Neuronal stem cell (in vitro differentiated cells): ENCODE measurements around the gene CHST15.

Source experiments
- DNase-seq: peaks from one replicate; pipeline ENCODE4 v3.0.0-alpha.2; 2013; ENCODE audit warnings: low spot score
- H2AFZ ChIP-seq: one replicate; pipeline ENCODE4 v1.6.1; 2013; ENCODE audit warnings: mild to moderate bottlenecking, low read length, inconsistent platforms
- H2AK5ac ChIP-seq: 2 replicates; pipeline ENCODE4 v1.6.1; 2013; ENCODE audit warnings: low read depth, mild to moderate bottlenecking, inconsistent platforms, low read length, moderate library complexity, mixed read lengths
- H2BK120ac ChIP-seq: 2 replicates; pipeline ENCODE4 v1.6.1; 2013; ENCODE audit warnings: low read depth, mild to moderate bottlenecking, inconsistent platforms, low read length, moderate library complexity, mixed read lengths
- H2BK12ac ChIP-seq: one replicate; pipeline ENCODE4 v1.6.1; 2013; ENCODE audit warnings: low read length, inconsistent platforms
- H2BK15ac ChIP-seq: 2 replicates; pipeline ENCODE4 v1.6.1; 2013; ENCODE audit warnings: mild to moderate bottlenecking, low read length, inconsistent platforms, mixed read lengths
- H2BK5ac ChIP-seq: one replicate; pipeline ENCODE4 v1.6.1; 2013; ENCODE audit warnings: inconsistent platforms, mild to moderate bottlenecking, low read length, moderate library complexity
- H3K14ac ChIP-seq: one replicate; pipeline ENCODE4 v1.6.1; 2013; ENCODE audit warnings: low read length, inconsistent platforms
- H3K18ac ChIP-seq: 2 replicates; pipeline ENCODE4 v1.6.1; 2013; ENCODE audit warnings: low read length, inconsistent platforms
- H3K23ac ChIP-seq: 2 replicates; pipeline ENCODE4 v1.6.1; 2013; ENCODE audit warnings: low read depth, mild to moderate bottlenecking, mixed read lengths, low read length, inconsistent platforms; ENCODE audit not compliant: poor library complexity
- H3K27ac ChIP-seq: replicated peaks from 3 replicates; pipeline ENCODE4 v1.5.1; 2013; ENCODE audit warnings: low read length, inconsistent platforms
- H3K27me3 ChIP-seq, 3 experiments: 2 replicates each; pipeline ENCODE4 v1.6.1; 2013; ENCODE audit warnings: low read length in 3 of 3, mild to moderate bottlenecking in 2 of 3, inconsistent platforms in 1 of 3, low read depth in 1 of 3, mixed read lengths in 1 of 3, moderate library complexity in 1 of 3; ENCODE audit not compliant: control insufficient read depth in 3 of 3, insufficient read depth in 3 of 3
- H3K36me3 ChIP-seq, 2 donors: replicated peaks in 1 of 2; 2 replicates each; pipeline ENCODE4 v1.6.1; 2013; ENCODE audit warnings: low read length in 2 of 2; ENCODE audit not compliant: control insufficient read depth in 2 of 2, insufficient read depth in 2 of 2
- H3K4ac ChIP-seq: 2 replicates; pipeline ENCODE4 v1.6.1; 2013; ENCODE audit warnings: inconsistent platforms, mild to moderate bottlenecking, low read length, moderate library complexity
- H3K4me1 ChIP-seq, 2 donors: 1 replicate in 1 of 2; 2 replicates in 1 of 2; pipeline ENCODE4 v1.6.1; 2013; ENCODE audit warnings: low read length in 2 of 2, low read depth in 1 of 2; ENCODE audit not compliant: control insufficient read depth in 2 of 2, insufficient read depth in 1 of 2
- H3K4me2 ChIP-seq: one replicate; pipeline ENCODE4 v1.6.1; 2013; ENCODE audit warnings: mild to moderate bottlenecking, low read length, inconsistent platforms; ENCODE audit not compliant: insufficient read depth, poor library complexity, severe bottlenecking
- H3K4me3 ChIP-seq, 2 donors: 2 replicates each; pipeline ENCODE4 v1.5.1; 2013; ENCODE audit warnings: low read length in 2 of 2, mild to moderate bottlenecking in 2 of 2, inconsistent platforms in 1 of 2, moderate library complexity in 1 of 2
- H3K79me1 ChIP-seq: one replicate; pipeline ENCODE4 v1.6.1; 2013; ENCODE audit warnings: low read depth, mild to moderate bottlenecking, inconsistent platforms, low read length, moderate library complexity
- H3K9ac ChIP-seq: one replicate; pipeline ENCODE4 v1.6.1; 2013; ENCODE audit warnings: mild to moderate bottlenecking, low read depth, low read length, inconsistent platforms; ENCODE audit not compliant: poor library complexity
- H3K9me3 ChIP-seq, 2 donors: replicated peaks in 1 of 2; 2 replicates each; pipeline versions ENCODE3 to v1.6.1; 2013; ENCODE audit warnings: low read length in 2 of 2, mild to moderate bottlenecking in 2 of 2, inconsistent platforms in 1 of 2, low read depth in 1 of 2, mixed read lengths in 1 of 2, moderate library complexity in 1 of 2; ENCODE audit not compliant: control insufficient read depth in 2 of 2, insufficient read depth in 1 of 2
- H4K8ac ChIP-seq: one replicate; pipeline ENCODE4 v1.6.1; 2013; ENCODE audit warnings: low read depth, mild to moderate bottlenecking, inconsistent platforms, low read length, moderate library complexity
- H4K91ac ChIP-seq: one replicate; pipeline ENCODE4 v1.6.1; 2013; ENCODE audit warnings: low read length, low read depth, mild to moderate bottlenecking, inconsistent platforms; ENCODE audit not compliant: poor library complexity
- WGBS, 2 donors: extraction: QIAGEN DNeasy Blood & Tissue Kit; methylation state at CpG; one replicate each; pipeline ENCODE4 v1.1.7; 2013; ENCODE audit warnings: missing lambda C conversion rate in 2 of 2, mixed read lengths in 1 of 2; ENCODE audit not compliant: insufficient read length in 2 of 2, insufficient replicate concordance in 1 of 2; ENCODE audit errors: extremely low coverage in 2 of 2; 5-methylcytosine and 5-hydroxymethylcytosine counted together

The CHST15 gene

GRCh38 chr10:124090601-124091209 lies 2.7 kb downstream of the CHST15 start:
- Histone ChIP-seq H3K4me1 (peaks cover 5 to 21% of the 10 kb centered on the region in 2 donors), H3K4ac (no peak overlapping the region), H3K9me3 (no peaks in the 10 kb centered on the region), H3K27ac (no peak overlapping the region), H4K91ac (no peak overlapping the region), H3K79me1 (peaks cover 3% of the 10 kb centered on the region), H2BK120ac (no peak overlapping the region), H3K14ac (no peak overlapping the region), H3K23ac (no peak overlapping the region), H3K4me2 (no peak overlapping the region), H2BK12ac (no peak overlapping the region), H2BK15ac (no peak overlapping the region), H3K4me3 (peak overlapping the region in 1 of 2 donors; percentile 72), H2AFZ (no peak overlapping the region), H3K9ac (no peak overlapping the region), H2AK5ac (no peak overlapping the region), H2BK5ac (no peak overlapping the region), H3K27me3 (peaks cover 0 to 62% (median 17%) of the 10 kb centered on the region in 3 experiments), H4K8ac (no peak overlapping the region), H3K18ac (no peak overlapping the region), H3K36me3 (no peaks in the 10 kb centered on the region)
- WGBS, 2 donors = no CpG with 5 or more reads among the region's 6 CpGs
- DNase-seq = no peak

- H3K9ac ChIP-seq = no peak overlapping the region
- no peak for DNase-seq
- H3K4me1 ChIP-seq = peaks cover 5 to 17% of the 10 kb centered on the region in 2 donors
- H2BK120ac ChIP-seq = no peak overlapping the region
- H3K27ac ChIP-seq = no peak overlapping the region
- H2BK15ac ChIP-seq = no peak overlapping the region
- H4K91ac ChIP-seq = no peak overlapping the region
- no peak overlapping the region for H2AFZ ChIP-seq
- H3K4ac ChIP-seq = no peak overlapping the region
- WGBS, 2 donors = no CpG with 5 or more reads among the region's 5 CpGs
- no peak overlapping the region for H2BK12ac ChIP-seq
- H3K14ac ChIP-seq = no peak overlapping the region
- no peak overlapping the region for H2BK5ac ChIP-seq
- H3K36me3 ChIP-seq = no peaks in the 10 kb centered on the region
- peaks cover 0 to under 1% of the 10 kb centered on the region in 2 donors for H3K9me3 ChIP-seq
- no peak overlapping the region for H3K4me3 ChIP-seq
- H3K4me2 ChIP-seq = no peak overlapping the region
- no peak overlapping the region for H3K18ac ChIP-seq
- H4K8ac ChIP-seq = no peak overlapping the region
- H3K79me1 ChIP-seq = peaks cover 3% of the 10 kb centered on the region
- no peak overlapping the region for H3K23ac ChIP-seq
- peaks cover 0 to 58% (median 17%) of the 10 kb centered on the region in 3 experiments for H3K27me3 ChIP-seq
- H2AK5ac ChIP-seq = no peak overlapping the region
Observed at GRCh38 chr10:124089859-124090258, 3.5 kb downstream of the CHST15 start.

GRCh38 chr10:124088915-124089314 lies 4.5 kb downstream of the CHST15 start:
- no peak overlapping the region for H3K4me3 ChIP-seq

GRCh38 chr10:124087672-124088634 lies 5.4 kb downstream of the CHST15 start:
- no CpG with 5 or more reads among the region's 27 CpGs for WGBS, 2 donors
- DNase-seq = no peak

More at GRCh38 chr10:124088915-124089314, 4.5 kb downstream of the CHST15 start:
- Histone ChIP-seq H4K8ac (no peak overlapping the region), H3K4me2 (no peak overlapping the region), H2BK15ac (no peak overlapping the region), H2BK120ac (no peak overlapping the region), H3K27ac (no peak overlapping the region), H4K91ac (no peak overlapping the region), H2AK5ac (no peak overlapping the region), H3K4me1 (peaks cover 6 to 13% of the 10 kb centered on the region in 2 donors), H2BK12ac (no peak overlapping the region), H3K14ac (no peak overlapping the region), H3K23ac (no peak overlapping the region), H3K18ac (no peak overlapping the region), H3K79me1 (peaks cover 3% of the 10 kb centered on the region), H3K27me3 (peaks cover 0 to 50% (median 15%) of the 10 kb centered on the region in 3 experiments), H3K9me3 (peaks cover 0 to 6% of the 10 kb centered on the region in 2 donors), H2AFZ (no peak overlapping the region), H2BK5ac (no peak overlapping the region), H3K4ac (no peak overlapping the region), H3K36me3 (no peaks in the 10 kb centered on the region), H3K9ac (no peak overlapping the region)
- no CpG with 5 or more reads among the region's 2 CpGs for WGBS, 2 donors
- DNase-seq = no peak

More at GRCh38 chr10:124087672-124088634, 5.4 kb downstream of the CHST15 start:
- Histone ChIP-seq H2AFZ (no peak overlapping the region), H4K91ac (no peak overlapping the region), H3K9me3 (peaks cover 0 to 6% of the 10 kb centered on the region in 2 donors), H3K23ac (no peak overlapping the region), H2BK5ac (no peak overlapping the region), H3K4ac (no peak overlapping the region), H3K36me3 (no peaks in the 10 kb centered on the region), H3K27ac (no peak overlapping the region), H3K79me1 (peaks cover 3% of the 10 kb centered on the region), H3K18ac (peak overlapping the region; percentile 24), H2BK12ac (no peak overlapping the region), H2AK5ac (no peak overlapping the region), H3K9ac (no peak overlapping the region), H3K4me1 (peaks cover 7 to 13% of the 10 kb centered on the region in 2 donors), H4K8ac (no peak overlapping the region), H3K14ac (no peak overlapping the region), H3K4me2 (no peak overlapping the region), H3K4me3 (peak overlapping the region in 1 of 2 donors; percentile 36), H2BK15ac (no peak overlapping the region), H3K27me3 (peaks cover 0 to 40% (median 12%) of the 10 kb centered on the region in 3 experiments), H2BK120ac (no peak overlapping the region)
